Sigmoid colon (tissue), 7 donors: Measurements from ENCODE around the gene PRKN. TPM values are rescaled to one million over a fixed set of nuclear protein-coding genes. Genes with fewer than 3 reads are reported as not detected.

Experiments
- DNase-seq: peaks from one replicate; pipeline ENCODE4 v3.0.0-alpha.2; 2019
- H3K27ac ChIP-seq, 4 donors: fragments of 200-600 bp; sonication (generic); one replicate each; pipeline ENCODE4 v1.5.1; 2016 to 2019; ENCODE audit warnings: mild to moderate bottlenecking in 1 of 4
- H3K27me3 ChIP-seq, 3 donors: fragments of 200-600 bp; sonication (generic); one replicate each; pipeline ENCODE4 v1.5.1; 2019; ENCODE audit warnings: mild to moderate bottlenecking in 1 of 3
- H3K36me3 ChIP-seq, 4 donors: fragments of 200-600 bp; sonication (generic); one replicate each; pipeline ENCODE4 v1.5.1; 2016 to 2019
- H3K4me1 ChIP-seq, 4 donors: fragments of 200-600 bp; sonication (generic); one replicate each; pipeline ENCODE4 v1.5.1; 2017 to 2019
- H3K4me3 ChIP-seq, 4 donors: fragments of 200-600 bp; sonication (generic); one replicate each; pipeline ENCODE4 v1.5.1; 2017 to 2019; ENCODE audit warnings: mild to moderate bottlenecking in 2 of 4, moderate library complexity in 1 of 4
- H3K9me3 ChIP-seq, 4 donors: fragments of 200-600 bp in 3 of 4; sonication (generic) in 3 of 4; one replicate each; pipeline versions ENCODE4 v1.5.1 to v1.6.1; 2013 to 2019
- CTCF ChIP-seq, 4 experiments: fragments of 450-650 bp in 3 of 4; fragments of 200-600 bp in 1 of 4; IDR thresholded peaks; one replicate each; pipeline ENCODE4 v1.5.1; 2016 to 2019; ENCODE audit warnings: antibody characterized with exemption in 4 of 4, mild to moderate bottlenecking in 3 of 4, moderate library complexity in 2 of 4
- EP300 ChIP-seq, 4 donors: sonication (generic); formaldehyde crosslinking; IDR thresholded peaks; one replicate each; pipeline ENCODE4 v1.6.1; 2017; ENCODE audit warnings: antibody characterized with exemption in 4 of 4
- POLR2A ChIP-seq, 2 donors: fragments of 450-650 bp; IDR thresholded peaks; one replicate each; pipeline ENCODE4 v1.6.1; 2016; ENCODE audit warnings: antibody characterized with exemption in 2 of 2, mild to moderate bottlenecking in 2 of 2, moderate library complexity in 2 of 2
- POLR2AphosphoS5 ChIP-seq, 4 donors: sonication (generic); formaldehyde crosslinking; IDR thresholded peaks; one replicate each; pipeline ENCODE4 v1.6.1; 2017; ENCODE audit warnings: antibody characterized with exemption in 4 of 4
- WGBS, 2 donors: extraction: QIAGEN DNeasy Blood & Tissue Kit; methylation state at CpG; one replicate each; pipeline ENCODE4 v1.1.7; 2013; 5-methylcytosine and 5-hydroxymethylcytosine counted together
- intact Hi-C: fragments of 100-400 bp; cut with DNase I; formaldehyde crosslinking; loops from one replicate; pipeline ENCODE4 v1.15.1; 2023
- polyA plus RNA-seq, 3 donors: library from polyadenylated mRNA; stranded (reverse); fragments of 200-250 nt; gene quantifications; one replicate each; pipeline ENCODE4 v1.2.3, GENCODE V29; 2013
- total RNA-seq, 4 donors: library from RNA; depleted of rRNA; stranded (reverse); fragments of >200 nt; gene quantifications; one replicate each; pipeline ENCODE4 v1.1.0, GENCODE V29; 2016
- donor health status: healthy with polysubstance abuse.
- donor health status: Bipolar disorder and iron deficiency.
- donor health status: healthy.

The PRKN gene
- total and polyA plus RNA-seq, 7 donors: 0.38 to 173 (median 9.7) TPM

GRCh38 chr6:161443848-161444247 is 1283.7 kb downstream of the PRKN start:
- Histone ChIP-seq H3K9me3 (no peaks in the 10 kb centered on the region), H3K27ac (peak overlapping the region in 1 of 4 donors; percentile 19), H3K27me3 (no peaks in the 10 kb centered on the region), H3K4me1 (peaks cover 0 to 31% (median 18%) of the 10 kb centered on the region in 4 donors), H3K4me3 (no peak overlapping the region), H3K36me3 (no peaks in the 10 kb centered on the region)
- TF ChIP-seq POLR2A (IDR thresholded peaks at IDR 0.05) (no peak), POLR2AphosphoS5 (IDR thresholded peaks at IDR 0.05) (no peak), CTCF (IDR thresholded peaks at IDR 0.05) (no peak), EP300 (IDR thresholded peaks at IDR 0.05) (no peak)
- 71% methylated on average over 8 of the region's 8 CpGs for WGBS, 2 donors
- intact Hi-C loops: no loop called here
- DNase-seq: no peak

- Histone ChIP-seq H3K27me3 (no peaks in the 10 kb centered on the region), H3K9me3 (no peaks in the 10 kb centered on the region), H3K4me1 (peaks cover 0 to 31% (median 18%) of the 10 kb centered on the region in 4 donors), H3K4me3 (no peak overlapping the region), H3K27ac (no peak overlapping the region), H3K36me3 (no peaks in the 10 kb centered on the region)
- no peak for TF ChIP-seq EP300 (IDR thresholded peaks at IDR 0.05)
- no peak for TF ChIP-seq POLR2AphosphoS5 (IDR thresholded peaks at IDR 0.05)
- no peak for TF ChIP-seq CTCF (IDR thresholded peaks at IDR 0.05)
- TF ChIP-seq POLR2A (IDR thresholded peaks at IDR 0.05): no peak
- no peak for DNase-seq
- intact Hi-C loops: no loop called here
- WGBS, 2 donors: 87 to 94% methylated on average over 15 of the region's 15 CpGs
Observed at GRCh38 chr6:161442420-161442819, 1285.1 kb downstream of the PRKN start.

- no peak for DNase-seq
- no peak for TF ChIP-seq POLR2A (IDR thresholded peaks at IDR 0.05)
- no peak for TF ChIP-seq CTCF (IDR thresholded peaks at IDR 0.05)
- TF ChIP-seq POLR2AphosphoS5 (IDR thresholded peaks at IDR 0.05): no peak
- TF ChIP-seq EP300 (IDR thresholded peaks at IDR 0.05): no peak
- Histone ChIP-seq H3K27me3 (no peaks in the 10 kb centered on the region), H3K4me3 (no peak overlapping the region), H3K36me3 (no peaks in the 10 kb centered on the region), H3K9me3 (no peaks in the 10 kb centered on the region), H3K27ac (no peak overlapping the region), H3K4me1 (peaks cover 0 to 29% (median 26%) of the 10 kb centered on the region in 4 donors)
- 85 to 90% methylated on average over 4 of the region's 4 CpGs for WGBS, 2 donors
- intact Hi-C loops: no loop called here
Observed at GRCh38 chr6:161440299-161440698, 1287.3 kb downstream of the PRKN start.

GRCh38 chr6:161439093-161439492 is 1288.5 kb downstream of the PRKN start:
- H3K36me3 ChIP-seq: no peaks in the 10 kb centered on the region
- whole genome bisulfite sequencing, 2 donors: 77 to 78% methylated on average over 12 of the region's 12 CpGs
- peaks cover 0 to 27% (median 24%) of the 10 kb centered on the region in 4 donors for H3K4me1 ChIP-seq
- H3K27ac ChIP-seq: peak overlapping the region in 3 of 4 donors; percentile 26 to 39 (median 35)
- peak; percentile 76 for DNase-seq
- intact Hi-C loops: no loop called here
- no peaks in the 10 kb centered on the region for H3K9me3 ChIP-seq
- H3K27me3 ChIP-seq: no peaks in the 10 kb centered on the region
- TF ChIP-seq POLR2AphosphoS5 (IDR thresholded peaks at IDR 0.05) (peak in 3 of 4 donors; percentile 25 to 73 (median 44)), CTCF (IDR thresholded peaks at IDR 0.05) (no peak)
- H3K4me3 ChIP-seq: peak overlapping the region in 3 of 4 donors; percentile 4 to 14 (median 6)

- Histone ChIP-seq H3K9me3 (no peaks in the 10 kb centered on the region), H3K27me3 (no peaks in the 10 kb centered on the region), H3K4me1 (peaks cover 0 to 27% (median 19%) of the 10 kb centered on the region in 4 donors), H3K4me3 (peak overlapping the region in 3 of 4 donors; percentile 4 to 14 (median 6)), H3K27ac (peak overlapping the region in 3 of 4 donors; percentile 26 to 40 (median 35)), H3K36me3 (no peaks in the 10 kb centered on the region)
- TF ChIP-seq EP300 (IDR thresholded peaks at IDR 0.05) (no peak), CTCF (IDR thresholded peaks at IDR 0.05) (no peak), POLR2A (IDR thresholded peaks at IDR 0.05) (no peak), POLR2AphosphoS5 (IDR thresholded peaks at IDR 0.05) (no peak)
- WGBS, 2 donors: 91 to 95% methylated on average over 12 of the region's 12 CpGs
- intact Hi-C loops: no loop called here
- DNase-seq: no peak
Observed at GRCh38 chr6:161438430-161439030, 1289.0 kb downstream of the PRKN start.
